NOMO-1 (cell line): ENCODE results near the gene ACAN.
A peak's percentile ranks its signal among the peaks of the same experiment; 100 is the strongest.

Experiments
- DNase-seq, 2 experiments: peaks; one replicate each; lab custom pipeline; 2025; ENCODE audit not compliant: unreplicated experiment in 2 of 2; lab: John Stamatoyannopoulos, UW

ACAN gene

GRCh38 chr15:88900982-88901418, 97.8 kb downstream of the ACAN start:
- DNase-seq = no peak

- no peak for DNase-seq
These were observed 98.4 kb downstream of the ACAN start for GRCh38 chr15:88901508-88902220.

- DNase-seq = no peak
These were observed 99.1 kb downstream of the ACAN start for GRCh38 chr15:88902221-88902835.

GRCh38 chr15:88902846-88903245, 99.6 kb downstream of the ACAN start:
- DNase-seq = no peak

- DNase-seq = no peak
These were observed 101.0 kb downstream of the ACAN start for GRCh38 chr15:88904257-88904623.

- DNase-seq = peak in 1 of 2 experiments; percentile 24
These were observed 101.5 kb downstream of the ACAN start for GRCh38 chr15:88904624-88905327.

GRCh38 chr15:88905576-88905975, 102.3 kb downstream of the ACAN start:
- DNase-seq = no peak

GRCh38 chr15:88906130-88906529, 102.9 kb downstream of the ACAN start:
- no peak for DNase-seq

GRCh38 chr15:88906551-88906950, 103.3 kb downstream of the ACAN start:
- DNase-seq = no peak

- DNase-seq = no peak
These were observed 103.9 kb downstream of the ACAN start for GRCh38 chr15:88907111-88907510.

- DNase-seq = no peak
These were observed 104.9 kb downstream of the ACAN start for GRCh38 chr15:88908123-88908522.

- DNase-seq = no peak
These were observed 105.7 kb downstream of the ACAN start for GRCh38 chr15:88908697-88909621.

GRCh38 chr15:88909956-88910831, 107.0 kb downstream of the ACAN start:
- no peak for DNase-seq

GRCh38 chr15:88911766-88912118, 108.5 kb downstream of the ACAN start:
- DNase-seq = no peak

GRCh38 chr15:88912500-88912921, 109.3 kb downstream of the ACAN start:
- no peak for DNase-seq

GRCh38 chr15:88913017-88913849, 110.0 kb downstream of the ACAN start, which contains the start of gene MFGE8:
TSS of gene MFGE8 (minus strand) at chr15:88913379. CDS start at chr15:88913319, 60 bp downstream.
- peak; percentile 52 to 65 for DNase-seq

GRCh38 chr15:88913850-88914169, 110.6 kb downstream of the ACAN start:
- DNase-seq = no peak

- no peak for DNase-seq
These were observed 112.1 kb downstream of the ACAN start for GRCh38 chr15:88915354-88915753.

- no peak for DNase-seq
These were observed 114.5 kb downstream of the ACAN start for GRCh38 chr15:88917760-88918159.
